Neural cell (in vitro differentiated cells): ENCODE data around the gene CCNO. TPM values are rescaled to one million over a fixed set of nuclear protein-coding genes. Genes with fewer than 3 reads are reported as not detected.

Source experiments
- H2AFZ ChIP-seq: fragments of 200-600, 300-800 bp; sonication (generic), shearing (Covaris generic); 2 replicates; pipeline ENCODE4 v1.6.0; 2014; ENCODE audit warnings: low read depth, mild to moderate bottlenecking, antibody characterized with exemption, low read length, moderate library complexity
- H3F3A ChIP-seq: fragments of 200-600 bp; shearing (Covaris generic); 2 replicates; pipeline ENCODE4 v1.6.1; 2016; ENCODE audit warnings: mild to moderate bottlenecking, moderate library complexity, mixed read lengths, antibody characterized with exemption, low read length; ENCODE audit not compliant: insufficient read depth, poor library complexity, severe bottlenecking
- H3K27ac ChIP-seq: fragments of 200-600, 300-800 bp; sonication (generic), shearing (Covaris generic); 2 replicates; pipeline ENCODE4 v1.5.1; 2014; ENCODE audit warnings: mild to moderate bottlenecking, low read length, moderate library complexity
- H3K27me3 ChIP-seq: fragments of 300-800, 200-600 bp; sonication (generic), shearing (Covaris generic); 2 replicates; pipeline ENCODE4 v1.6.0; 2014; ENCODE audit warnings: mild to moderate bottlenecking, low read depth, low read length, moderate library complexity; ENCODE audit not compliant: insufficient read depth
- H3K36me3 ChIP-seq: fragments of 300-800, 200-600 bp; sonication (generic), shearing (Covaris generic); 2 replicates; pipeline ENCODE4 v1.5.1; 2014; ENCODE audit warnings: mild to moderate bottlenecking, antibody characterized with exemption, low read length, moderate library complexity; ENCODE audit not compliant: insufficient read depth
- H3K4me2 ChIP-seq: fragments of 300-800, 200-600 bp; sonication (generic), shearing (Covaris generic); 2 replicates; pipeline ENCODE4 v1.6.0; 2014; ENCODE audit warnings: mild to moderate bottlenecking, low read length
- H3K4me3 ChIP-seq: fragments of 300-800, 200-600 bp; sonication (generic), shearing (Covaris generic); 2 replicates; pipeline ENCODE4 v1.5.1; 2014; ENCODE audit warnings: mild to moderate bottlenecking, low read length, moderate library complexity
- H3K79me2 ChIP-seq: fragments of 200-600 bp; shearing (Covaris generic); replicated peaks from 2 replicates; pipeline ENCODE4 v1.6.0; 2014; ENCODE audit warnings: mild to moderate bottlenecking, low read length, moderate library complexity; ENCODE audit not compliant: insufficient read depth
- H3K9ac ChIP-seq: fragments of 300-800, 200-600 bp; sonication (generic), shearing (Covaris generic); 2 replicates; pipeline ENCODE4 v1.6.1; 2016; ENCODE audit warnings: mild to moderate bottlenecking, low read length, mixed read lengths
- H3K9me2 ChIP-seq: fragments of 200-600 bp; shearing (Covaris generic); 2 replicates; pipeline ENCODE4 v1.6.1; 2016; ENCODE audit warnings: mild to moderate bottlenecking, low read length, mixed read lengths; ENCODE audit not compliant: insufficient read depth
- H3K9me3 ChIP-seq: fragments of 200-600, 300-800 bp; sonication (generic), shearing (Covaris generic); 2 replicates; pipeline ENCODE4 v1.6.1; 2016; ENCODE audit warnings: mild to moderate bottlenecking, mixed run types, low read length, moderate library complexity, mixed read lengths
- H4K20me1 ChIP-seq: fragments of 200-600 bp; shearing (Covaris generic); 2 replicates; pipeline ENCODE4 v1.6.1; 2016; ENCODE audit warnings: mild to moderate bottlenecking, mixed run types; ENCODE audit not compliant: insufficient read depth
- EP300 ChIP-seq: fragments of 450-650 bp; conservative IDR thresholded peaks from 2 replicates; pipeline ENCODE4 v1.6.1; 2014; ENCODE audit warnings: antibody characterized with exemption, mild to moderate bottlenecking, moderate library complexity; ENCODE audit not compliant: poor library complexity, severe bottlenecking
- EZH2 ChIP-seq: fragments of 200-600, 300-800 bp; shearing (Covaris generic), sonication (generic); IDR thresholded peaks from 2 replicates; pipeline ENCODE4 v1.6.1; 2014; ENCODE audit warnings: antibody characterized with exemption, low read length, borderline replicate concordance, mild to moderate bottlenecking; ENCODE audit not compliant: insufficient read depth, poor library complexity, severe bottlenecking
- MXI1 ChIP-seq: fragments of 450-650 bp; conservative IDR thresholded peaks from 2 replicates; pipeline ENCODE4 v1.6.1; 2014; ENCODE audit warnings: antibody characterized with exemption, mild to moderate bottlenecking; ENCODE audit not compliant: poor library complexity, severe bottlenecking
- POLR2AphosphoS5 ChIP-seq: IDR thresholded peaks from 2 replicates; pipeline ENCODE4 v1.6.1; 2012
- RAD21 ChIP-seq: fragments of 450-650 bp; conservative IDR thresholded peaks from 2 replicates; pipeline ENCODE4 v1.6.1; 2014; ENCODE audit warnings: antibody characterized with exemption, mild to moderate bottlenecking, moderate library complexity
- REST ChIP-seq: IDR thresholded peaks from 2 replicates; pipeline ENCODE4 v1.6.1; 2012; ENCODE audit warnings: borderline replicate concordance
- SMC3 ChIP-seq: fragments of 450-650 bp; conservative IDR thresholded peaks from 2 replicates; pipeline ENCODE4 v1.6.1; 2014; ENCODE audit warnings: antibody characterized with exemption, mild to moderate bottlenecking, moderate library complexity; ENCODE audit not compliant: poor library complexity
- TAF1 ChIP-seq: IDR thresholded peaks from 2 replicates; pipeline ENCODE4 v1.6.1; 2012; ENCODE audit warnings: low read depth
- polyA plus RNA-seq: library from polyadenylated mRNA; depleted of rRNA; stranded (reverse); fragments of >200 nt; gene quantifications from 2 replicates; pipeline ENCODE4 v1.2.3, GENCODE V29; 2014
- TF ChIP-seq, protein P1 (sequence below): fragments of 450-650 bp; IDR thresholded peaks from 2 replicates; pipeline ENCODE4 v1.5.1; 2014; ENCODE audit warnings: antibody characterized with exemption, mild to moderate bottlenecking, moderate library complexity; ENCODE audit not compliant: poor library complexity, severe bottlenecking

Gene CCNO
- polyA plus RNA-seq, 1 donor from 2014 or later = 0.16 TPM

DNA sequence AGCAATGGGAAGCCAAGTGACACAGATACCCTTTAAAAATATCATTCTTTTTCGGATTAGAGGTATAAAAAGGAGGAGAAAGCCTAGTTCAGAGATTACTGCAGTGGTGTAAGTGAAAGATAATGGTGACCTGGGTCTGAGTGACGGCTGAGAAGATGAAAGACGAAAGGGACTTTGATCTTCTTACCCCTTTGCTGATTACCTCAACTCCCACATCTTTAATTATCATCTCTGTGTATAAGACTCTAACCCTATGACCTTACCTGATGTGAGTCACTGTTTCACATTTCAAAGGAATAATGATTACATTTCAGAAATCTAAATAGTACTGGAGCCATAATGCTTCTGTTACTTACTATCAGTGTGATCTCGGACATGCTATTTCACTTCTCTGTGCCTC lies 21.4 kb upstream of the CCNO start:
- TF ChIP-seq EZH2 (no peak), SMC3 (no peak), RAD21 (no peak), MXI1 (no peak), REST (no peak), TAF1 (no peak), POLR2AphosphoS5 (no peak), EP300 (no peak)
- TF ChIP-seq, protein P1, sequence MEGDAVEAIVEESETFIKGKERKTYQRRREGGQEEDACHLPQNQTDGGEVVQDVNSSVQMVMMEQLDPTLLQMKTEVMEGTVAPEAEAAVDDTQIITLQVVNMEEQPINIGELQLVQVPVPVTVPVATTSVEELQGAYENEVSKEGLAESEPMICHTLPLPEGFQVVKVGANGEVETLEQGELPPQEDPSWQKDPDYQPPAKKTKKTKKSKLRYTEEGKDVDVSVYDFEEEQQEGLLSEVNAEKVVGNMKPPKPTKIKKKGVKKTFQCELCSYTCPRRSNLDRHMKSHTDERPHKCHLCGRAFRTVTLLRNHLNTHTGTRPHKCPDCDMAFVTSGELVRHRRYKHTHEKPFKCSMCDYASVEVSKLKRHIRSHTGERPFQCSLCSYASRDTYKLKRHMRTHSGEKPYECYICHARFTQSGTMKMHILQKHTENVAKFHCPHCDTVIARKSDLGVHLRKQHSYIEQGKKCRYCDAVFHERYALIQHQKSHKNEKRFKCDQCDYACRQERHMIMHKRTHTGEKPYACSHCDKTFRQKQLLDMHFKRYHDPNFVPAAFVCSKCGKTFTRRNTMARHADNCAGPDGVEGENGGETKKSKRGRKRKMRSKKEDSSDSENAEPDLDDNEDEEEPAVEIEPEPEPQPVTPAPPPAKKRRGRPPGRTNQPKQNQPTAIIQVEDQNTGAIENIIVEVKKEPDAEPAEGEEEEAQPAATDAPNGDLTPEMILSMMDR = no peak
- Histone ChIP-seq H3K9ac (no peak overlapping the region), H3K4me3 (no peak overlapping the region), H3K27me3 (no peaks in the 10 kb centered on the region), H3K4me2 (no peak overlapping the region), H3K79me2 (no peaks in the 10 kb centered on the region), H3K9me3 (no peaks in the 10 kb centered on the region), H4K20me1 (no peaks in the 10 kb centered on the region), H3K9me2 (no peaks in the 10 kb centered on the region), H3K36me3 (no peaks in the 10 kb centered on the region), H3K27ac (no peak overlapping the region), H3F3A (no peaks in the 10 kb centered on the region), H2AFZ (no peak overlapping the region)

DNA sequence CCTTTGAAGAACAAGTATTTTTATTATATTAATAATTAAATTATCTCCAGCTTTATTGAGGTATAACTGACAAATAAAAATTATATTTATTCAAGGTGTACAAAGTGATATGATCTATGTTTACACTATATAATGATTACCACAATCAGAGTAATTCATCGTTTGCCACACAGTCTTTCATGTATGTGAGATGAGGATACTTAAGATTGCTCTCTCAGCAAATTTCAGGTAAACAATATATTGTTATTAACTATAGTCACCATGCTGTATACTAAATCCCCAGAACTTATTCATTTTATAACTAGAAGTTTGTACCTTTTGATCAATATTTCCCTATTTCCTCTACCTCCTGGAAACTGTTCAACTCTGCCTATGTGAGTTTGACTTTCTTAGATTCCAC lies 16.7 kb upstream of the CCNO start:
- H3K79me2 ChIP-seq = no peaks in the 10 kb centered on the region
- no peak overlapping the region for H2AFZ ChIP-seq
- no peaks in the 10 kb centered on the region for H3K9me3 ChIP-seq
- H3F3A ChIP-seq = no peaks in the 10 kb centered on the region
- H4K20me1 ChIP-seq = no peaks in the 10 kb centered on the region
- no peaks in the 10 kb centered on the region for H3K36me3 ChIP-seq
- H3K4me2 ChIP-seq = no peak overlapping the region
- H3K9me2 ChIP-seq = no peaks in the 10 kb centered on the region
- H3K4me3 ChIP-seq = no peak overlapping the region
- H3K27ac ChIP-seq = no peak overlapping the region
- no peak overlapping the region for H3K9ac ChIP-seq
- TF ChIP-seq REST (no peak), EZH2 (no peak), SMC3 (no peak), MXI1 (no peak), EP300 (no peak), TAF1 (no peak), RAD21 (no peak), POLR2AphosphoS5 (no peak)
- TF ChIP-seq, protein P1 = no peak
- H3K27me3 ChIP-seq = no peaks in the 10 kb centered on the region
